ENCODE measurements around the gene SCN9A.

- no peak for TF ChIP-seq CTCF (IDR thresholded peaks at IDR 0.05)
- TF ChIP-seq POLR2AphosphoS5 (IDR thresholded peaks at IDR 0.05), result no peak
- TF ChIP-seq POLR2A (IDR thresholded peaks at IDR 0.05), result no peak
- TF ChIP-seq EP300 (IDR thresholded peaks at IDR 0.05), result no peak
Observed at GRCh38 chr2:166344286-166345113, 31.2 kb downstream of the SCN9A start.

All from upper lobe of left lung (tissue), 4 donors.